Stimulated activated CD4-positive, alpha-beta T cell treated with anti-CD3 and anti-CD28 coated beads, Interleukin-2, amount 100 ng/mL, for 24 hours (primary cell): ENCODE measurements around the gene COX5B.
A peak's percentile ranks its signal among the peaks of the same experiment; 100 is the strongest.
"Not testable (repeated sequence)": the region's sequence is repeated elsewhere in the genome, so short reads cannot be mapped to it uniquely, and the experiment has no call there.

Experiments used
- DNase-seq, 2 donors: peaks; one replicate each; pipeline ENCODE4 v3.0.0-alpha.2; 2020

Gene COX5B

GRCh38 chr2:97654791-97655190 is 8.9 kb downstream of the COX5B start:
- DNase-seq, result no peak

- no peak for DNase-seq
These were observed 10.4 kb downstream of the COX5B start for GRCh38 chr2:97656129-97656755.

- no peak for DNase-seq
These were observed 11.2 kb downstream of the COX5B start for GRCh38 chr2:97656905-97657587.

GRCh38 chr2:97657986-97658690 is 12.3 kb downstream of the COX5B start:
- DNase-seq, result no peak

GRCh38 chr2:97658691-97659157 is 12.9 kb downstream of the COX5B start:
- no peak for DNase-seq

- no peak for DNase-seq
These were observed 13.6 kb downstream of the COX5B start for GRCh38 chr2:97659256-97660043.

GRCh38 chr2:97660044-97660774 is 14.3 kb downstream of the COX5B start:
- DNase-seq, result no peak

- DNase-seq, result no peak
These were observed 15.0 kb downstream of the COX5B start for GRCh38 chr2:97660775-97661389.

GRCh38 chr2:97661927-97662326 is 16.1 kb downstream of the COX5B start:
- DNase-seq, result no peak

- DNase-seq, result no peak
These were observed 16.6 kb downstream of the COX5B start for GRCh38 chr2:97662386-97662894.

- peak; percentile 82 to 89 for DNase-seq
These were observed 17.2 kb downstream of the COX5B start for GRCh38 chr2:97662895-97663625.

GRCh38 chr2:97663626-97663961 is 17.7 kb downstream of the COX5B start:
- no peak for DNase-seq

GRCh38 chr2:97663962-97664635 is 18.2 kb downstream of the COX5B start, which contains the start of gene ACTR1B:
TSS of gene ACTR1B (minus strand) at chr2:97664044. CDS start at chr2:97663890, 154 bp downstream.
- peak; percentile 97 for DNase-seq

- no peak for DNase-seq
These were observed 18.7 kb downstream of the COX5B start for GRCh38 chr2:97664636-97664970.

- no peak for DNase-seq
These were observed 23.6 kb downstream of the COX5B start, which contains the start of gene C2orf92 for GRCh38 chr2:97669448-97669847. TSS of gene C2orf92 (plus strand) at chr2:97669713. CDS start at chr2:97669789, 76 bp downstream.

GRCh38 chr2:97670471-97670870 is 24.6 kb downstream of the COX5B start:
- DNase-seq, result no peak

GRCh38 chr2:97671526-97671925 is 25.7 kb downstream of the COX5B start:
- no peak for DNase-seq

GRCh38 chr2:97672606-97673140 is 26.8 kb downstream of the COX5B start:
- not testable (repeated sequence) for DNase-seq

GRCh38 chr2:97673182-97673914 is 27.5 kb downstream of the COX5B start:
- DNase-seq, result peak in 1 of 2 donors; percentile 26
